Fibroblast of pulmonary artery (primary cell): ENCODE measurements around the gene NADK2.

Experiments used
- DNase-seq: peaks from one replicate; pipeline ENCODE4 v3.0.0-alpha.2; 2010; ENCODE audit warnings: low read depth
- H3K4me3 ChIP-seq: replicated peaks from 2 replicates; pipeline ENCODE4 v1.5.1; 2011; ENCODE audit warnings: low read depth, mild to moderate bottlenecking, control low read depth, low read length, moderate library complexity
- TF ChIP-seq, protein P1 (sequence below): IDR thresholded peaks from 2 replicates; pipeline ENCODE4 v1.5.1; 2011; ENCODE audit warnings: mild to moderate bottlenecking, control low read depth, low read length, inconsistent platforms; ENCODE audit errors: missing control alignments

Gene NADK2

DNA sequence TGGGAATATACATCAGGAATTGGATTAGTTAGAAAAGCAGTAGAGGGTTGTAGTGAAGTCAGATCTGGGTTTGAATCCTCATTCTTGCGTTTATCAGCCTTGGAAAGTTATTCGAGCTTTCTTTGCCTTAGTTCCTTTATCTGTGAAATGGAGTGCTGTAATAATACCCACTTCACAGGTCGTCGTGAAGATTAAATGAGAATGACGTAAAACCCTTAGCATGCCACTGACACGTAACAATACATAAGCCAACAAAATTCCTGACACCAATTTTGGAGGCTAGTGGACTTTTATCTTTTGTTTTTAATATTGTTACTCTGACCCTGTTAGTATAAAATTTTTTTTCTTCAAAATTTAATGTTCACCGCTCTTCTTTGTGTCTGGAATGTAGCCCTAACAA lies 86.4 kb downstream of the NADK2 start:
- DNase-seq, result no peak
- TF ChIP-seq, protein P1, sequence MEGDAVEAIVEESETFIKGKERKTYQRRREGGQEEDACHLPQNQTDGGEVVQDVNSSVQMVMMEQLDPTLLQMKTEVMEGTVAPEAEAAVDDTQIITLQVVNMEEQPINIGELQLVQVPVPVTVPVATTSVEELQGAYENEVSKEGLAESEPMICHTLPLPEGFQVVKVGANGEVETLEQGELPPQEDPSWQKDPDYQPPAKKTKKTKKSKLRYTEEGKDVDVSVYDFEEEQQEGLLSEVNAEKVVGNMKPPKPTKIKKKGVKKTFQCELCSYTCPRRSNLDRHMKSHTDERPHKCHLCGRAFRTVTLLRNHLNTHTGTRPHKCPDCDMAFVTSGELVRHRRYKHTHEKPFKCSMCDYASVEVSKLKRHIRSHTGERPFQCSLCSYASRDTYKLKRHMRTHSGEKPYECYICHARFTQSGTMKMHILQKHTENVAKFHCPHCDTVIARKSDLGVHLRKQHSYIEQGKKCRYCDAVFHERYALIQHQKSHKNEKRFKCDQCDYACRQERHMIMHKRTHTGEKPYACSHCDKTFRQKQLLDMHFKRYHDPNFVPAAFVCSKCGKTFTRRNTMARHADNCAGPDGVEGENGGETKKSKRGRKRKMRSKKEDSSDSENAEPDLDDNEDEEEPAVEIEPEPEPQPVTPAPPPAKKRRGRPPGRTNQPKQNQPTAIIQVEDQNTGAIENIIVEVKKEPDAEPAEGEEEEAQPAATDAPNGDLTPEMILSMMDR, result no peak
- H3K4me3 ChIP-seq, result no peak overlapping the region

DNA sequence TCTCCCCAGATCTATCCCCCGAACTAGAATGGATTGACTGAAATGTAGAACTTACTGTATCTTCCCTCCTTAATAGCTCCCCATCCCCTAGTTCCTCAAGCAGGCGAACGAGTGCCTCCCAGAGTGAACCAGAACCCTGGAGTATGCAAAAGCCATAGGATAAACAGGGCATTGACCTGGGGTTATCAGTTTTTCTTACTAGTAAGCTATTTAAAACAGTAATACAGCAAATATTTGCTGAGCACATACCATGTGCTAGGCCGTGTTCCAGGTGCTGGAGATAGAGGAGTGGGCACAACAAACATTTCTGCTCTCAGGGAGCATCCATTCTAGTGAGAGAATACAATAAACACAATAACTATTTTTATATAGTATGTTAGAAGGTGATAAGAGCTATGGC lies 88.0 kb downstream of the NADK2 start:
- DNase-seq, result no peak
- TF ChIP-seq, protein P1, result no peak
- no peak overlapping the region for H3K4me3 ChIP-seq

DNA sequence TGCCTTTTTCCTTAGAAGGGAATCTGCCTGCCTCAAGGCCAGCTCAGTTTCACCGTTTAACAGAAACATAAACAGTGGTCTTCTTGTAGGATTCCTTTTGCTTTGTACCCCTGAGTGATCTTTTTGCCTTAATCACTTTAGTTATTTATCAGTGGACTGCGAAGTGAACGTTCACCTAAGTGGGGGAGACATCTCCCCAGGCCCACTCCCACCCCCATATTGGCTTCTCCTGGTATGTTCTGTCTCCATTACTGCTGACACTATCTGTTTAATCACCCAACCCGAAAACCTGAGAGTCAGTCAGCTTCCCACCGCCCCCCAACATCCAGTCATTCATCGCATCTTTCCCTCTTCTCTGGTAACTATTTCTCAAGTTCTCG lies 88.4 kb downstream of the NADK2 start:
- DNase-seq, result no peak
- TF ChIP-seq, protein P1, result no peak
- peak overlapping the region; percentile 78 for H3K4me3 ChIP-seq

DNA sequence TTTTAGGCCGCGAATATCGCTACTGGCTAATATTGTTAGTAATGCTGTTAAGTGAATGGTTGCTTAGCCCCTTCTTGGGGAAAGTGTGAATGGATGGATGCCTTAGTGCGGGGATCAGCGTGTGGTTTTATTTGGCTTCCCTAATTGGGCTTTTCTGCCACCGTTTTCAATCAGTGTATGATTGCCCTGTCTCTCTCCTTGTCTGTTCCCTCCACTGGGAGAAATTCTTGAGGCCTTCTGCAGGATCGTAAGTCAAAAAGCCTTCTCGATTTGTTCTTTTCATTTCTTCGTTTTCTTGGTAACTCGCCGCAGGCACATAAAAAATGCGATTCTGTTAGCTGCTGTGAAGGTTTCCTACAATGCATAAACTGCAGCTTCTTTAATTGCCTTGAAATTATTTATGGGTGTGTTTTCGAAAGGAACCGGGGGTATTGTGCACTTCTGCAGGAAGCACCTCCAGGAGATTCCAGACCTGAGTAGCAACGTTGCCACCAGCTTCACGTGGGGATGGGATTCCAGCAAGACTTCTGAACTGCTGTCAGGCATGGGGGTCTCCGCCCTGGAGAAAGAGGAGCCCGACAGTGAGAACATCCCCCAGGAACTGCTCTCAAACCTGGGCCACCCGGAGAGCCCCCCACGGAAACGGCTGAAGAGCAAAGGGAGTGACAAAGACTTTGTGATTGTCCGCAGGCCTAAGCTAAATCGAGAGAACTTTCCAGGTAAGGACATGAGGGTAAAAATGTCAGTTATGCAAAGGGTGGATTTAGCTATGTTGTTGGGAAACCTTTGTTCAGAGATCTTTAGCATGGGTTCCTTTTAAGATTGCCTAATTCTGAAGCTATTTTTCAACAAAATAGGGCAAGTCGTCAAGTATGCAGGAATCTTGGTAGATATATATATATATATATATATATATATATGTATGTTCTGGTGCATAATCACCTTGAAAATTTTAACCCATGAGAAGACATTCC lies 89.1 kb downstream of the NADK2 start:
- TF ChIP-seq, protein P1, result no peak
- DNase-seq, result peak; percentile 35
- peak overlapping the region; percentile 78 for H3K4me3 ChIP-seq

DNA sequence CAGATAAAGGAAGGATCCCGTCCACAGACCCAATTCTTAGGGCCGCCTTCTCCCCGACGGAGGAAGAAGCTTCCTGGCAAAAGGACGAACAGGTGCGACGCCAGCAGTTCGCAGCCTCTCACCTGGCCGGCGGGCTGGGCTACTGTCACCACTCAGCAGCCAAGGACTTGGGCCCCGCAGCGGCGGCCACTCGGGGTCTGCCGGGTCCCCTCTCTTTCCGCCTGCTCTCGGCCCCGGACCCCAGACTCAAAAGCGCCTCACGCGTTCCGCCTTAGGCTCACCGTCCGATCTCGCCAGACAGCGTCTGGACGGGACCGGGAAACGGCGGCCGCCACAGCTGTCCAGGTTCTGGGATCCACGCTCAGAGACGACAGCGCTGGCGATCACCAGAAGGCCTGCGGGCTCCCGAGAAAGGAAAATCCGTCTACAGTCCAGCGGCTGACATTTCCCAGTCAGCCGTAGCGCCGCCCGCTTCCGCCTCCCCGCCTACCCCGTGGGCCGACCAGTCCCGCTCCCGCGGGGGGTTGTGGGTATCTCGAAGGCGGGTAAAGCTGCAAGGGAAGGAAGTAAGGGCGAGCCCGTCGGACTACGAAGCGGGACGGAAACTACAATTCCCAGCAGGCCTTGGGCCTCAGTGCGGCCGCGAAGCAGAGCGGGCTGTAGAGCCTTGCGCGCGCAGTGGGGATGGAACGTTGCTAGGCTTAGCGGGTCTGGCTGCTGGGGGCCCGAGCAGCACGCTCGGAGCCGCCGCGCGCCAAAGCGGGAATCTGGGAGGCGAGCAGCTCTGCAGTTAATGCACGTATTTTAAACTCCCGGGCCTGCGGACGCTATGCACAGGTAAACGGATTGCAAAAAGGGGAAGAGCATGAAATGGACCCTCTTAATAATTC lies 90.0 kb downstream of the NADK2 start, which contains the start of the genes LMBRD2 and SKP2:
LMBRD2 (minus strand) TSS at position 454 of the 890 bp plus-strand sequence. CDS start 8,538 bp downstream, outside the sequence.
SKP2 (plus strand) TSS at position 678 of the 890 bp plus-strand sequence; CDS start at position 830, 152 bp downstream.
- H3K4me3 ChIP-seq, result peak within 1 kb of the TSS; percentile 78
- DNase-seq, result peak; percentile 98
- TF ChIP-seq, protein P1, result no peak

DNA sequence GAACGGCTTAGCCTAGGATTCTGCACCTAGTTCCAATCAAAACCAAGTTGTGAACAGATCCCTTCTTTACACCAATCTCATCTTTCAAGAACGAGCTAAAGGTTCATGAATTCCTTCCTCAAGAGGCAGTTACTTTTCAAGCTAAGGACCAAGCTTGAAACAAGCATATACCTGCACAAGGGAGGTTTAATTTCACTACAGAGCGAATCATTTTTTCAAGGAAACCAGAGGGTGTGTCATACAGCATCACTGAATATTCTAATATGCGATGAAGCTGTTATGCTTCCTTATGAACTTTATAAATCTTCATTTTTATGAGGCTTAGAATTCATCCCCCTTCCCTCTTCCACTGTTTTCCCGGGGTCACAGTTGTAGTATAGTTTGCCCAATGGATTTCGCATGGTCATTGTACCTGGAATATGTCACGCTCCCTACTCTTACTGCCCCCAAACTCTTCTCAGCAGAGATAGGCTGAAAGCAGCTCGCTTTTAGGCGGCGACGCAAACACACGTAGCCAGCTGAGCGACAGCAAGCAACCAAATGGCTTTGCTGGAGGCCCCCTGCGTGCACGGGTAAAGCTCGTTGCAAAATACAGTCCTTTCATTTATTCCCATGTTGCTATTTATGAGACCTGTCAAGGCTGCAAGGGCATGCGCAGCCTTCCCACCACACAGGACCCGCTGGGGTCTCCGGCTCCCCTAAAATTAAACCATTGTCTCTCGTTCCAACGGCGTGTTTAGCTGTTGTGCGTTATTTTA lies 90.9 kb downstream of the NADK2 start:
- TF ChIP-seq, protein P1, result no peak
- H3K4me3 ChIP-seq, result peak overlapping the region; percentile 78
- DNase-seq, result peak; percentile 53
